Lower leg skin (tissue), 4 donors: ENCODE data around the gene COG5. TPM values are rescaled to one million over a fixed set of nuclear protein-coding genes. Genes with fewer than 3 reads are reported as not detected.

Source experiments
- DNase-seq, 2 donors: peaks; one replicate each; pipeline ENCODE4 v3.0.0-alpha.2; 2019; ENCODE audit warnings: low spot score in 2 of 2
- H3K4me3 ChIP-seq: fragments of 200-600 bp; sonication (generic); 2 replicates; pipeline ENCODE4 v1.5.1; 2017; ENCODE audit warnings: mild to moderate bottlenecking, low read depth; ENCODE audit not compliant: poor library complexity, severe bottlenecking
- CTCF ChIP-seq, 3 donors: fragments of 450-650 bp; IDR thresholded peaks; one replicate each; pipeline ENCODE4 v1.5.1; 2016; ENCODE audit warnings: antibody characterized with exemption in 3 of 3, mild to moderate bottlenecking in 3 of 3, moderate library complexity in 2 of 3
- POLR2A ChIP-seq, 2 donors: fragments of 450-650 bp; IDR thresholded peaks; one replicate each; pipeline ENCODE4 v1.6.1; 2016 to 2017; ENCODE audit warnings: antibody characterized with exemption in 2 of 2, mild to moderate bottlenecking in 1 of 2, moderate library complexity in 1 of 2
- WGBS, 2 donors: methylation state at CpG; one replicate each; pipeline ENCODE4 v1.1.5; 2018; 5-methylcytosine and 5-hydroxymethylcytosine counted together
- intact Hi-C: fragments of 100-400 bp; cut with DNase I; formaldehyde crosslinking; loops from one replicate; pipeline ENCODE4 v1.15.0; 2023; ENCODE audit warnings: low total_unique reads
- total RNA-seq, 4 donors: library from RNA; depleted of rRNA; stranded (reverse); fragments of >200 nt; gene quantifications; one replicate each; pipeline ENCODE4 v1.1.0, GENCODE V29; 2016

COG5 gene
- total RNA-seq, 4 donors from 2014 or later, result 34.4 to 50.6 (median 43.4) TPM

- DNase-seq, result no peak
- no peak overlapping the region for H3K4me3 ChIP-seq
- intact Hi-C loops, result no loop called here
- TF ChIP-seq POLR2A (IDR thresholded peaks at IDR 0.05) (no peak), CTCF (IDR thresholded peaks at IDR 0.05) (no peak)
- WGBS, 2 donors, result 88 to 96% methylated on average over 4 of the region's 4 CpGs
These were observed 190.4 kb downstream of the COG5 start for GRCh38 chr7:107373354-107373753.

- TF ChIP-seq CTCF (IDR thresholded peaks at IDR 0.05), result no peak
- no peak overlapping the region for H3K4me3 ChIP-seq
- DNase-seq, result no peak
These were observed 191.4 kb downstream of the COG5 start for GRCh38 chr7:107372298-107372697.

GRCh38 chr7:107370816-107371215, 192.9 kb downstream of the COG5 start:
- DNase-seq, result no peak
- no peak overlapping the region for H3K4me3 ChIP-seq
- intact Hi-C loops, result no loop called here
- 61 to 72% methylated on average over 1 of the region's 1 CpG for WGBS, 2 donors
- TF ChIP-seq POLR2A (IDR thresholded peaks at IDR 0.05), result no peak
- TF ChIP-seq CTCF (IDR thresholded peaks at IDR 0.05), result no peak

More at GRCh38 chr7:107372298-107372697, 191.4 kb downstream of the COG5 start:
- intact Hi-C loops, result no loop called here
- 82 to 87% methylated on average over 1 of the region's 1 CpG for whole genome bisulfite sequencing, 2 donors

- H3K4me3 ChIP-seq, result no peak overlapping the region
- intact Hi-C loops, result no loop called here
- 65 to 68% methylated on average over 1 of the region's 1 CpG for WGBS, 2 donors
- no peak for DNase-seq
- TF ChIP-seq CTCF (IDR thresholded peaks at IDR 0.05) (no peak), POLR2A (IDR thresholded peaks at IDR 0.05) (no peak)
These were observed 198.9 kb downstream of the COG5 start for GRCh38 chr7:107364787-107365186.

GRCh38 chr7:107359520-107360316, 204.0 kb downstream of the COG5 start:
- TF ChIP-seq CTCF (IDR thresholded peaks at IDR 0.05) (no peak), POLR2A (IDR thresholded peaks at IDR 0.05) (no peak)
- WGBS, 2 donors, result 85 to 88% methylated on average over 9 of the region's 9 CpGs
- no peak overlapping the region for H3K4me3 ChIP-seq
- intact Hi-C loops, result no loop called here
- DNase-seq, result no peak

- H3K4me3 ChIP-seq, result no peak overlapping the region
- TF ChIP-seq CTCF (IDR thresholded peaks at IDR 0.05) (no peak), POLR2A (IDR thresholded peaks at IDR 0.05) (no peak)
- intact Hi-C loops, result no loop called here
- no peak for DNase-seq
- 91 to 95% methylated on average over 2 of the region's 2 CpGs for WGBS, 2 donors
These were observed 208.1 kb downstream of the COG5 start for GRCh38 chr7:107355616-107356015.
